HUDEP-2 (cell line): ENCODE measurements around the gene NEK6.
A peak's percentile ranks its signal among the peaks of the same experiment; 100 is the strongest.

Experiments used
- DNase-seq, 76 experiments: peaks; one replicate each; lab custom pipeline; 2025; ENCODE audit not compliant: unreplicated experiment in 76 of 76; lab: John Stamatoyannopoulos, UW

The NEK6 gene

GRCh38 chr9:124257844-124258606 is at the start of gene NEK6:
Gene NEK6 (plus strand): TSS chr9:124257949. CDS start chr9:124301965, 44,016 bp downstream.
- no peak for DNase-seq

GRCh38 chr9:124208571-124208970 is 49.2 kb upstream of the NEK6 start:
- DNase-seq = no peak

DNA sequence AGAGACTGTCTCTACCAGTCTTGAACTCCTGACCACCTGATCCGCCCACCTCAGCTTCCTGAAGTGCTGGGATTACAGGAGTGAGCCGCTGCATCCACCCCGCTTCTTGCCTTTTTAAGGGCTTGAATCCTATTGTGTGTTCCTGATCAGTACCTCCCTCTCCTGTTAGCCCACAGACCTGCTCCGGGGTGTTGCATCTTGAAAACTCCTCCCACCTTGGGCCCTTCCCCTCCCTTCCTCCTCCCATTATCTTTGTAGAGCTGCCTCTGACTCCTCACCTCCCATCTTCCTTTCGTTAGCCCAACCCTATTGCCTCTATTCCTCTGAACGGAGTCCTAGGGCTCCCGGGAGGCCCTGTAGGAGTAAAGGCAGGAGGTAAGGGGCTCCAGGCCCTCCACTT is 48.5 kb upstream of the NEK6 start:
- no peak for DNase-seq

GRCh38 chr9:124209774-124210173 is 48.0 kb upstream of the NEK6 start:
- no peak for DNase-seq

DNA sequence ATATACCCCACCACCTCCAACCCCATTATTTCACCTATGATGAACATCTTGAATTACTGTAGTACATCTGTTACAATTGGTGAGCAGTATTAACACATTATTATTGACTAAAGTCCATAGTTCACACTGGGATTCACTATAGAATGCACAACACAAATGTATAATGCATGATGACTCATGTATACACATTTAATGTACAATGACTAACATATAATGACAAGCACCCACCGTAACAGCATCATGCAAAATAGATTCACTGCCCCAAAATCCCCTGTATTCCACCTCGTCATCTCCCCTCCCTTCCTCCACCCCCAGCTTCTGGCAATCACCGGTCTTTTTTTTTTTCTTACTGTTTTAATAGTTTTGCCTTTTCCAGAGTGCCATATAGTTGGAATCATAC is 47.1 kb upstream of the NEK6 start:
- no peak for DNase-seq

DNA sequence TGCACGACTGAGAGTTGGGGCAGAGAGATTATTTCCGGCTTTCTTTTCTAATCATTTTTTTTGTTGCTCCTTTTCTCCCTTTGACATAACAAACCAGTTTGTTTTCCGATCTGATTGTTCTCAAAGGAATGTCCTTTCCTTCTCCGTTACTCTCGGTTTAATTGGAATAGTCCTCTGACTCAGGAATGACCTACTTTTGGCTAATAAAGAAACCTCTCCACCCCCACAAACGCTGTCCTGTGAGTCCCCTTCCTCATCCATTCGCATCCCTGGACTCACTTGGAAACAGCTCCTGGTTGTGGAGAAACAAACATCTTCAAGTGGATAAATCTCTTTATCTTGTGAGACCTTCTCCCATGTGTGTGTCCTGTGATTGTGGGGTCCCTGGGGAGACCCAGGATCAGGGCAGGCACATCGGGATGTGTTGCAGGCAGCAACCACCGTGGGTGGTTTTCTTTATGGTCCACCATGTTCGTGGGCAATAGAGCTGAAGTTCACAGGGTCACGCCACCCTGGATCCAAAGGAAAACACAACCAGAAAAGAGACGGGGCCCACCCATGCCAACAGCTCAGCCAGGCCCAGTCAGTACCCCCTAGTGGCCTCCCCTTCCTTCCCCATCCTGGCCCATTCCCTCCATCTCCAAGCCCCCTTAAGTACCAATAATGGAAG is 45.2 kb upstream of the NEK6 start:
- DNase-seq = no peak

DNA sequence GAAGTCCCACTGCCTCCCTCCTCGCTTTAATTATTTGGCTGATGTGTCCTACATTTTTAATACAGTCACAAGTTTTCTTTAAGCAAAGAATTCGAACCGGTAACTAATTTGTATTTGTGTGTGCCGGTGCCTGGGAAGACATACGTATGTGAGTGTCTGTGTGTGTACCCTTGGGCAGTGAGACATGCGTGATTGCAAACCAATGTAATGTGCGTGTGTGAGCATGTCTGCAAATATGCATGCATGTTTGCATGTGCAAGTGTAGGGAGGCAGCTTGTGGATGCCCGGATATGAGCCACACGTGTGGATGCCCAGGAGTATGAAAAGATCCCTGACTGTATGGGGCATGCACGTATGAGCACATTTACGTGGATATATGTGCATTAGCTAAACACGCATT is 44.4 kb upstream of the NEK6 start:
- no peak for DNase-seq

- no peak for DNase-seq
Measured at GRCh38 chr9:124214116-124214515, 43.6 kb upstream of the NEK6 start.

DNA sequence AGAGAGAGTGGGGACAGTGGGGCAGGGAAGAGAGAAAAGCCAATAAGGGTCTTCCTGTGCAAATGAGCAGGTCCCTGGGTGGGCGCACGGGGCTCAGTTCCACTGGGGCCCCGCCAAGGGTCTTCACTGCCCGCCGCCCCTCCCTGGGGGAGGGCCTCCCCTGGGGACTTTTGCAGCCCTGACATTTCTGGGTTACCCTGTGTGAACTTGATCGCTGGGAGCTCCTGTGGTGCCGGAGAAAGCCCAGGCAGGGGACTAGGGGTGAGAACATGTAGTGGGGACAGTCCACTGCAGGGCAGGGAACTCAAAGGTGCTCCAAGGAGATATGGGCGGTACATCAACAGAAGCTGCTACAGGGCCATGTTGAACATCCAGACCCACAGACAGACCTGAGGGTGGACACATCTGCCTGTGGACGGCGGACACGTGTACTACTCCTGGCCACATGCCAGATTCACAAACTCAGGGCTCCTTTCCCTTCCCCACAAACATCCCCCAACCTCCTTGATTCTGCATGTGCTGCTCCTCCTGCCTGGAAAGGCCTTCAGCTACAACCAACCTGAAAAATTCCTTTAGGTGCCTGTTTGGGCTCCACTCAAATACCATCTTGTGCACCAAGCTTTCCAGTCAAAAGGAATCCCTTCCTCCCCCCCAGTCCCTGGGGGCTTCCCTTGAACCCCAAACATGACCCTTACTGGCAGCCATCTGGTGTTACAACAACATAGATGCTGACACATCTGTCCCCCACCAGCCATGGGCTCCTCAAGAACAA is 43.0 kb upstream of the NEK6 start:
- no peak for DNase-seq

DNA sequence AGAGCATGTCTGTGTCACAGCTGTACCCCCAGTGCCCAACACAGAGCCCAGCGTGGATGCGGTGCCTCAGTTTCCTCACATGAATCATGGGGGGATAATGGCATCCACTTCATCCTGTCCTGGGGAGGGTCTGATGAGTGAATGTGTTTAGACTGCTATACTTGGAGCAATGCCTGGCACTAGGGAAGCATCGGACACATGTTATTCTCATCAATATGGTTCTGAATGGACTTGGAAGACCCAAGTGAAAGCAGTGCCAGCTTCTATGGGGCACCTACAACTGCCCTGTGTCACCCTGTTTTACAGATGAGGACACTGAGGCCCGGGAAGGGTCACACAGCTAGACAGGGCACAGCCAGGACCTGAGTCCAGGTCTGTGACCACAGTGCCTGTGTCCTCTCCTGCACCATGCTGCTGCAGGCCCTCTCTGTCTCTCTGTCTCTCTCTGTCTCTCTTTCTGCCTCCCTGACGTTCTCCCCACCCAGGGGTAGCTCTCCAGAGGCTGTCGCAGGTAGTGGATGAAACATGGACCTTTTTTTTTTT is 42.3 kb upstream of the NEK6 start:
- no peak for DNase-seq

- DNase-seq = no peak
Measured at GRCh38 chr9:124215956-124216355, 41.8 kb upstream of the NEK6 start.

DNA sequence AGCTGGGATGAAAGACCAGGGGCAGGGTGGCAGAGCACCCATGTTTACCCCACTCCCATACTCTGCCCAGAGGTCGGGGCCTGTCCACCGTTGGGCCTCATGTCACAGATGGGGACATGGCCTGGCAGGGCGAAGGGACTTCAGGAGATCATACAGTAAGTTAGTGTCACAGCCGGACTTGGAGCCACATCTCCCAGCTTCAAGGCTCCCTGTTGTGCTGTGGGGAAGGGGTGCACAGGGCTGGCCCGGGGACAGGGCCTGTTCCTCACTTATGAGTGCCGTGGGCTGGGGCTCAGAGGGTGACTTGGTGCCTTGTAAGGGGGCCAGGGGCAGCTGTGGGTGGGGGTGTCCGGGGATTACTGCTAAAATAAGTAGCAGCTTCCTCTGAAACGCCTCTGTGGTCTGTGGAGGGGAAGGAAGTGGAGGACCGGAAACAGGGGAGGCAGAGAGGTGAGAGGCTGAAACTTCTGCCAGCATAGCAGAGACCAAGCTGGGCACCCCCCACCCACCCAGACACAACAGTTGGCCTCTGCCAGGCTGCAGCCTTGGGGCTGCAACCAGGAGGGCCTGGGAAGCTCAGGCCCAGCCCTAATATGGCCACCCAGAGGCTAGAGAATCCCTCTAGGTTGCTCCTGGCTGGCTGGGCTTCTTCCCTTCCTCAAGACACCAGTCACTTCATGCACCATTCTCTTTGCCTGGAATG is 41.1 kb upstream of the NEK6 start:
- DNase-seq = no peak

GRCh38 chr9:124217836-124218437 is 39.8 kb upstream of the NEK6 start:
- no peak for DNase-seq

DNA sequence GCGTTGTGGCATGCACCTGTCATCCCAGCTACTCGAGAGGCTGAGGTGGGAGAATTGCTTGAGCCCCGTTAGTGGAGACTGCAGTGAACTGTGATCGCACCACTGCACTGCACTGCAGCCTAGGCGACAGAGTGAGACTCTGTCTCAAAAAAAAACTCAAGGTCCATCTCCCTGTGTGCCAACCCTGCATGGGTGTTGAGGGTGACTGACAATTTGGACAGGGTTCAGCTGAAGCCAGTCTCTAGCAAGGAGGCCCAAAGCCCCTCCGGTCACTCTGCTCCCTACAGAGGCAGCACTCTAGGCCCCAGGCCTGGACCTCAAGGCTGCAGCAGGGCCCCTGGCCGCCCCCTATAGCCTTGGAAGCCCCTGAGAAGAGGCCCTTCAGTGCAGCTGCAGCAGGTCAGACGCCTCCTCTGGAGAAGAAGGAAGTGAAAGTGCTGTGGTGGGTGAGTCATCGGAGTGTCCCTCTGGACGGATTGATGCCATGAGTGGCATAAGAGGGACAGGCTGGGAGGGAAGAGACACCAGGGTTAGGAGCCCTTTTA is 39.2 kb upstream of the NEK6 start:
- no peak for DNase-seq

GRCh38 chr9:124218987-124219461 is 38.7 kb upstream of the NEK6 start:
- no peak for DNase-seq

DNA sequence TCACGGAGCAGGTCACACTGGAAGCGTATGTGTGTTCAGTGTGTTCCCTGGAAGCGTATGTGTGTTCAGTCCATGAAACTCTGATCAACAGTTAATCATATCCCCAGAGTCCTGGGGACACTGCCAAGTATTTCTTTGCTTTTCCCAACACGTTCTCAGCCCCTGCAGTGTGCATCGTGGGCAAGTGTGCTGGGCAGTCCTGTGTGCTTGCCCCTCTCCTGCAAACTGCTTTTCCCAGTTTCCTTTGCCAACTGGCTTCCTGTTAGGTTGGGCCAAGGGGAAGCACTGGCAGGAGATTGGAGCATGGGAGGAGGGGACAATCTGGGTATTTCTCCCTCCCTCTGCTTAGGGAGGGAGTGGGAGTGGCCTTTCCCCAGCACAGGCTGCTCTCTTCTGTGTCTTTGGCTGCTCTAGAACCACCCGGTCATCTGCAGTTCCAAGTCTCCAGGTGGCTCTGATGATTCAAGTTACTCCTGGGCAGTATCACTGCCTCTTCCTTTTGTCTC is 36.8 kb upstream of the NEK6 start:
- no peak for DNase-seq

DNA sequence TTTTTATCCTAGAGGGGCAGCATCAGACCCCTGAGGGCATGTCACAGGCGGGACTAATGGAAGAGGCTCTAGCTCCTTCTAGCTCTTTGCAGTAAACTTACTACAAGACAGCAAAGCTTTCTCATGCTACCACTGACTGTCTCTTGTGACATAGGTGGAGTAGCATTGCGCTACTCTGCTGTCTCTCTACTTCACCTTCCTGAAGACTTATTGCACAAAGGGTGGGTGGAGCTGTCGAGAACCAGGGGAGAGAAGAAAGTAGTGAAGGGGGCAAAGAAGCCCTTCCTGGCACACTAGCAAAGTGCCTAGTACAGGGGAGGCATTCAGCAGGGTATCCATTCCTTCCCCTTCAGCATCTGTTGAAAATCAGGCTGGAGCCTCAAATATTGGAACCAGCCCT is 36.1 kb upstream of the NEK6 start:
- DNase-seq = no peak

DNA sequence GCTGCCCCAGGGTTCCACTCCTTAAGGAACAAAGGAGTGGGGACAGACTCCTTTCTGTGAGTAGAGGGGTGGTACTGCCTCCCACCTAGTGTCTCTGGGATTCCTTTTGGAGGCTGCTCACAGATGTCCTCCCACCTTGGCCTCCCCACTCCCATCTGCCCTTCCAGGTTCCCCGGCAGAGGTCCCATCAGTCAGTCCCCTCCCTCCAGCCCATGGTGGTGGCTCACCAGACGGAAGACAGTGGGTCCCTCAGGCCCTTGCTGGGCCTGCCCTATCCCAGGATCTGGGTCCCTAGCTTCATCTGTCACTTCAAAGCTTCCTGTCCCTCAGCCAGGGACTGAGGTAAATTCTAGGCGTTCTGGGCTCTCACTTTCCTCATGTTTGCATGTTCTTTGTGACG is 35.6 kb upstream of the NEK6 start:
- DNase-seq = no peak

DNA sequence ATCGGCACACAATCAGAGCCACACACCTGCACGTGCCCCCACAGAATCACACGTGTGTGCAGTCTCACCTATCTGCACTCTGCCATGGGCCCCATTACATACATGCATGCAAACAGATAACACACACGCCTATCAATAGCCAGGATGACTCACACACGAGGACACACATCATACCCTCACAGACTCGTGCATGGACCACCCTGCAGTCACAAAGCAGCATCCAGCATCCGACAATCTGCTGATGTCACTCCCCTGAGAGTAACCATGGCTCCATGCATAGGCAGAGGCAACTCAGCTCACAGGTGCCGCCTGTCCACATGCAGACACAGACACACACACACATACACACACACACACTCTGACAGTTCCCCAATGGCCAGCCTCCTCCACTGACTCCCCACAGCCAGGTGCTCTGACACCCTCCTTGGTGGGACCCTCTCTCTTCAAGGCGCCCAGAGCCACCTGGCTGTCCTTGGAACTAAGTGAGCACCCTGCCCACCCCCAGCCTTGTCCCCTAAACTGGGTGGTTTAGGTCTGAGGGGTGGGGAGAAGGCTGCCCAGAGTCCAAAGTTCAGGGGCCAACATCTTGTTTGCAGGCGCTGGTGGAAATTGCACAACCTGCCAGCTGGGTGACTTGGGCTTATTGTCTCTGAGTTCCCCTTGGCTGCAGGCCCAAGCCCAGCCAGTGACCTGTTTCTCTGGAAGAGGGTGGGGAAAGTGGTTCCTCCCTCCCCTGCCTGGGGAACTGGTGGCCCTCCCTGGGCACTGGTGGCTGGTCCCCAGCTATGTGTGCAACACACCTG is 34.6 kb upstream of the NEK6 start:
- DNase-seq = peak in 6 of 76 experiments; percentile 4 to 18 (median 9)
